Nephron (organoid): ENCODE data around the gene UBTF.

Experiments used
- H3K27ac Mint-ChIP-seq, 3 experiments: 2 replicates each; pipeline ENCODE4 v1.8.0; 2020; ENCODE audit warnings: mixed read lengths in 3 of 3, mild to moderate bottlenecking in 2 of 3, moderate library complexity in 1 of 3
- H3K27me3 Mint-ChIP-seq: 2 replicates; pipeline ENCODE4 v1.8.0; 2021; ENCODE audit warnings: low read depth, mild to moderate bottlenecking, moderate library complexity, mixed read lengths
- H3K36me3 Mint-ChIP-seq: 2 replicates; pipeline ENCODE4 v1.8.0; 2020; ENCODE audit warnings: low read depth, mixed read lengths
- H3K4me1 Mint-ChIP-seq: 2 replicates; pipeline ENCODE4 v1.8.0; 2020; ENCODE audit warnings: mixed read lengths
- H3K4me3 Mint-ChIP-seq, 3 experiments: 2 replicates each; pipeline ENCODE4 v1.8.0; 2020; ENCODE audit warnings: mild to moderate bottlenecking in 3 of 3, mixed read lengths in 3 of 3, moderate library complexity in 2 of 3
- H3K9me3 Mint-ChIP-seq: 2 replicates; pipeline ENCODE4 v1.8.0; 2020; ENCODE audit warnings: mixed read lengths
- CTCF ChIP-seq, 3 experiments: fragments of 200-600 bp; sonication (generic); IDR thresholded peaks; one replicate each; pipeline ENCODE4 v1.5.0; 2021; ENCODE audit warnings: antibody characterized with exemption in 3 of 3; ENCODE audit not compliant: unreplicated experiment in 3 of 3

UBTF gene, protein sequence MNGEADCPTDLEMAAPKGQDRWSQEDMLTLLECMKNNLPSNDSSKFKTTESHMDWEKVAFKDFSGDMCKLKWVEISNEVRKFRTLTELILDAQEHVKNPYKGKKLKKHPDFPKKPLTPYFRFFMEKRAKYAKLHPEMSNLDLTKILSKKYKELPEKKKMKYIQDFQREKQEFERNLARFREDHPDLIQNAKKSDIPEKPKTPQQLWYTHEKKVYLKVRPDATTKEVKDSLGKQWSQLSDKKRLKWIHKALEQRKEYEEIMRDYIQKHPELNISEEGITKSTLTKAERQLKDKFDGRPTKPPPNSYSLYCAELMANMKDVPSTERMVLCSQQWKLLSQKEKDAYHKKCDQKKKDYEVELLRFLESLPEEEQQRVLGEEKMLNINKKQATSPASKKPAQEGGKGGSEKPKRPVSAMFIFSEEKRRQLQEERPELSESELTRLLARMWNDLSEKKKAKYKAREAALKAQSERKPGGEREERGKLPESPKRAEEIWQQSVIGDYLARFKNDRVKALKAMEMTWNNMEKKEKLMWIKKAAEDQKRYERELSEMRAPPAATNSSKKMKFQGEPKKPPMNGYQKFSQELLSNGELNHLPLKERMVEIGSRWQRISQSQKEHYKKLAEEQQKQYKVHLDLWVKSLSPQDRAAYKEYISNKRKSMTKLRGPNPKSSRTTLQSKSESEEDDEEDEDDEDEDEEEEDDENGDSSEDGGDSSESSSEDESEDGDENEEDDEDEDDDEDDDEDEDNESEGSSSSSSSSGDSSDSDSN

GRCh38 chr17:44219616-44220212 lies at the start of gene UBTF:
TSS of gene UBTF (minus strand) at chr17:44219675. CDS start at chr17:44218229, 1,446 bp downstream.
- H3K4me1 Mint-ChIP-seq = peaks cover 30% of the 10 kb centered on the region
- no peaks in the 10 kb centered on the region for H3K9me3 Mint-ChIP-seq
- H3K27me3 Mint-ChIP-seq = no peaks in the 10 kb centered on the region
- peak within 1 kb of the TSS; percentile 95 to 97 (median 96) for H3K4me3 Mint-ChIP-seq
- peaks cover 29% of the 10 kb centered on the region for H3K36me3 Mint-ChIP-seq
- H3K27ac Mint-ChIP-seq = peak within 1 kb of the TSS; percentile 69 to 99 (median 96)
- TF ChIP-seq CTCF (IDR thresholded peaks at IDR 0.05; ENCODE audit: unreplicated experiment in 3 of 3) = peak in 1 of 3 experiments; percentile 1

DNA sequence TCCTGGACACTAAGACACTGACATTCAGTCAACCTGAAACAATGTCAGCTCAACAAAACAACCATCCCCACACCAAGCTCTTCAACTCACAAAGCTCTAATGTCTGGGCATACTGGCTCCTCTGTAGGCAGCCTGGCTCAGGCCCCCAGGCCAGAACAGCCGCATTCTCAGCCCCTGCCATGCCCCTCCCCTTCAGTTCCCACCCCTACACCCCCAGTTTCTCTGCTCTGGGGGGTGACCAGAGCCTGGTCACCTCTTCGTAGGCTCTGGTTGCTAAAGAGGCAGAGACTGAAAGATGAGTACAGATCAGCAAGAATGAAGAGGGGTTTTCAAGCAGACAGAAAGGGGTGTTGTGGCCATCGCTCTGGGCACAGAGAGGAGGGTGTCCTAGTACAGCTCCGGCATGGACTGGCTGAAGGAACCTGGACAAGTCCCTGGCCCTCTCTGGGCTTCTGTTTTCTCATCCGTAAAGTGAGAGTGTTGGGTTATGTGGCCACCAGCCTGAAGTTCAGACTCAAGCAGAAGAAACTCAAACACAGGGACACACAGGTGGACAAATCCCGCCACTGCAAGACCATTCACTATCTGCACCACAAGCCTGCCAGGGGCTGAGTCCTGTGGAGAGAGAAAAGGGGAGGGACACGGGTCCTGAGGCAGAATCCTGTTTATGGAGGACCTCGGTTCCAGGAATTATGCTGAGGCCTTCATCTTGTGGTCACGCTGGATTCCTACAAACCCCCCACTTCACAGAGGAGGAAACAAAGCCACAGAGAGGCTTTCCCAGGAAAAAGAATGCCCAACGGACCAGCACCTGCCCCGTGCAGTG lies 49.4 kb upstream of the UBTF start:
- Mint-ChIP-seq H3K36me3 (no peaks in the 10 kb centered on the region), H3K4me1 (peaks cover 9% of the 10 kb centered on the region), H3K9me3 (no peaks in the 10 kb centered on the region), H3K4me3 (no peak overlapping the region), H3K27me3 (peaks cover 10% of the 10 kb centered on the region), H3K27ac (no peak overlapping the region)
- TF ChIP-seq CTCF (IDR thresholded peaks at IDR 0.05; ENCODE audit: unreplicated experiment in 3 of 3) = no peak

DNA sequence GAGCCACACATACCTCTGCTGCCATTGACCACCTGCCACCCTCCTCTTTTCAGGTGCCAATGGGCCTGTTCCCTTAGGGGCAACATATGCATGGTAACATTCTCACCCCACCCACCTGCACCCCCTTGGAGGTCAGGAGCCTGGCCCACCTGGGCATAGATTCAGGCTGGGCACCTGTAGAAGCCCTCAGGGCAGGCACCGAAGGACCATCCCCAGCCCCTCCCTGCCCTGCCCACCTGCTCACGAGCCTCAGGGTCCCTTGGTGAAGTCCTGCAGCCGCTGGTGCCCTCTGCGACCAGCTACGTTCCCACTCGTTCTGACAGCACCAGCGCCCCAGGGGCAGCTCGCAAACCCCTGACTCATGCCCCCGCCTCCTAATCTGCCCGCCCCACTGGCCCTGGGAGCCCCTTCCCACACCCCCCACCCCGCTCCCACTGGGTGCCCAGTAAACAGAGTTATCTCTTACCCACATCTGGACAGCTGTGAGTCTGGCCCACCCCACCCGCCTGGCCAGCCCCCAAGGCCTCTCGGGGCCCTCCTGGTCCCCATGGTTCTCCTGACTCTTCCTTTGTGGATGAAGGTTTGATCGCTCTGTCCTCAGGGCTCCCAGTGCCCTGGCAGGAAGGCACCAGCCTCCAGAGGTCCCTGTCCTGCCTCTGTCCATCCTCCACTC lies 48.5 kb upstream of the UBTF start, which contains the start of gene SLC4A1:
SLC4A1 (minus strand) TSS at position 318 of the 673 bp plus-strand sequence. CDS start 5,269 bp downstream, outside the sequence.
- Mint-ChIP-seq H3K4me1 (peaks cover 9% of the 10 kb centered on the region), H3K36me3 (no peaks in the 10 kb centered on the region), H3K4me3 (no peak within 1 kb of the TSS), H3K27ac (no peak within 1 kb of the TSS), H3K27me3 (peaks cover 10% of the 10 kb centered on the region), H3K9me3 (no peaks in the 10 kb centered on the region)
- no peak for TF ChIP-seq CTCF (IDR thresholded peaks at IDR 0.05; ENCODE audit: unreplicated experiment in 3 of 3)

- H3K36me3 Mint-ChIP-seq = no peaks in the 10 kb centered on the region
- H3K9me3 Mint-ChIP-seq = no peaks in the 10 kb centered on the region
- H3K27me3 Mint-ChIP-seq = peaks cover 4% of the 10 kb centered on the region
- H3K4me3 Mint-ChIP-seq = no peak overlapping the region
- peaks cover under 1% of the 10 kb centered on the region for H3K4me1 Mint-ChIP-seq
- no peak overlapping the region for H3K27ac Mint-ChIP-seq
- TF ChIP-seq CTCF (IDR thresholded peaks at IDR 0.05; ENCODE audit: unreplicated experiment in 3 of 3) = no peak
Observed at GRCh38 chr17:44267165-44267455, 47.6 kb upstream of the UBTF start.
